T1000 (cell line): Measurements from ENCODE around the gene SIPA1L3.

Experiments used
- DNase-seq: peaks from one replicate; lab custom pipeline; 2025; ENCODE audit warnings: mixed read lengths; lab: John Stamatoyannopoulos, UW

SIPA1L3 gene

DNA sequence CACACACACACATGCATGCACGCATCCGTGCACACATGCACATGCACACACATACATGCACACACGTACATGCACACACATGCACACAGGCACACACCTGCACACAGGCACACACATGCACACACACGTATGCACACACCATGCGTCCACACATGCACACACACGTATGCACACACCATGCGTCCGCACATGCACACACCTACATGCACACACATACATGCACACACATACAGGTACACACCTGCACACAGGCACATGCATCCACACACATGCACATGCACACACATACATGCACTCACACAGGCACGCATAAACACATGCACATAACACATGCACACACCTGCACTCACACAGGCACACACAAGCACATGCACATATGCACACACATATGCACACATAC is 204.9 kb downstream of the SIPA1L3 start:
- DNase-seq: no peak

GRCh38 chr19:38114651-38115050 is 207.6 kb downstream of the SIPA1L3 start:
- DNase-seq: no peak

DNA sequence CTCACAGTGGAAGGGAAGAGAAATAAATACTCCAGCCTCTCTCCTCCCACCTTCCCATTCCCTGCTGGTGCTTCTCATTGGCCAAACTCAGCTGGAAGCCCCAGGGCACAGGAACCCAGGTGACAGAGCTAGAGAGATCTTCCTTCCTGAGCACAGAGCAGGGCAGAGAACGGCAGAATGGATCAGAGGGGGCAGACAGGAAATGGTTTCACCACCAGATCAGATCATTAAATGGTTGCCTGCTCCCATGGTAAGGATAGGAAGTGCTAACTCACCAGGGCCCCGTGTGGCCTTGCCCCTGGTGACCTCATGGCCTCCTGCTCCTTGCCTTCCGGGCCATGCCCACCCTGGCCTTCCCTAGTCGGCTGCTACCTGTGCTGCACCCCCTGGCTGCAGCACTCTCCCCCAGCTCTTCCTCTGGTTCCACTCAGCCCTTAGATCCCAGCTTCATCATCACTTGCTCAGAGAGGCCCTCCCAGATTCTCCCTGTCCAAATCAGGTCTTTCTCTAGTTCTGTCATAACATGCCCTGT is 208.3 kb downstream of the SIPA1L3 start:
- DNase-seq: no peak

- no peak for DNase-seq
These were observed 211.2 kb downstream of the SIPA1L3 start for GRCh38 chr19:38118176-38118575.

GRCh38 chr19:38120471-38121025 is 213.5 kb downstream of the SIPA1L3 start:
- no peak for DNase-seq

DNA sequence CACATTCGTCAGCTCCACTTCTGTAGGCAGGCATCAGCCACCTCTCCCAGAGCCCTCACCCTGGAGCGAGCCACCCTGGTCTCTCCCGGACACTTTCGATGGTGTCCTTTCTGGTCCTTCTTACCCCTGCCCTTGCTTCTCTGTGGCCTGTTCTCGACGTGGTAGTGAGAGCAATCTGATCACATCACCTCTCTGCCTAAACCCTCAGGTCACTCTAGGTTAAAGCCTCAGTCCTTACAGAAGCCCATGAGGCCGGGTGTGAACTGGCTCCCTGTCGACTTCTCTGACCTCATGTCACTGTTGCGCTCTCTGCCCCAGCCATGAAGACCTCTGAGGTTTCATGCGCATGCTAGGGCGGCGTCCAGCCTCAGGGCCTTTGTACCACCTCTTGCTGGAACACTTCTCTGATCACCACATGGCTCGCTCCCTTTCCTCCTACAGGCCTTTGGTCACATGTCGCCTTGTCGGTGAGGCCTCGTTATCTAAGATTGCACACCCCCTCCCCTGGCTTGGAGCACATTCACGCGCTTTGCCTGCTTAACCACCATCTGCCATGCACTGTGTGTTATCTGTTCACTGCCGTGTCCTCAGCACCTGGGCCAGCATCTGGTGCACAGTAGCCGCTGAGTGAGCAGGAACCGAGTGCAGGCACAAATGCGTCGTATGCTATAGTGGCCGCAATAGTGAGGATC is 215.5 kb downstream of the SIPA1L3 start:
- no peak for DNase-seq

- no peak for DNase-seq
These were observed 218.2 kb downstream of the SIPA1L3 start for GRCh38 chr19:38125238-38125637.

DNA sequence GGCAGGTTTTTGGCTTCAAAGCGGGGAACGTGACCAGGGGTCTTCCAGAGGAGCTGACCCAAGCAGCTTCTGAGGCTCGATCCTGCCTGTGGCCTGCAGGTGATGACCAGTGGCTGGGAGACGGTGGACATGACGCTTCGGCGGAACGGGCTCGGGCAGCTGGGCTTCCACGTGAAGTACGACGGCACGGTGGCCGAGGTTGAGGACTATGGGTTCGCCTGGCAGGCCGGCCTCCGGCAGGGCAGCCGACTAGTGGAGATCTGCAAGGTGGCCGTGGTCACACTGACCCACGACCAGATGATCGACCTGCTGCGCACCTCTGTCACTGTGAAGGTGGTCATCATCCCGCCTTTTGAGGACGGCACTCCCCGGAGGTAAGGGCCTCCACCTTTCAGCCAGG is 223.4 kb downstream of the SIPA1L3 start:
- no peak for DNase-seq

GRCh38 chr19:38132781-38133180 is 225.8 kb downstream of the SIPA1L3 start:
- no peak for DNase-seq

DNA sequence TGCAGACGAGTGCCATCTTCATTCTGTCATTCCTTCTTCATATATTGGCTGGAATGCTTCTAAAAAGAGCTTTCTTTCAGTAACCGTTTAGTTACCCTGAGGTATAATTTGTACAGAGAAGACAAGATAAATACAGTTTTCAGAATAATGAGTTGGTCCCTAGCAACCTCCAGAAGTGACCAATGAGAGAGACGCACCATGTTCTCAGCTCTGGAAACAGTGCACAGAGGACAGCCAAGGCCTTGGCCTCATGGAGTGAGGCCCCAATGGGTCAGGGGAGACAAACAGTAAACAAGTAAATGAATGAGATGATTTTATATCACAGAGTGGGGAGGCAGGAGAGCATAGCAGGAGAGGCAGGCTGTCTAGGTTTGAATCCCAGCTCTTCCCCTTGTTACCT is 226.3 kb downstream of the SIPA1L3 start:
- DNase-seq: no peak

DNA sequence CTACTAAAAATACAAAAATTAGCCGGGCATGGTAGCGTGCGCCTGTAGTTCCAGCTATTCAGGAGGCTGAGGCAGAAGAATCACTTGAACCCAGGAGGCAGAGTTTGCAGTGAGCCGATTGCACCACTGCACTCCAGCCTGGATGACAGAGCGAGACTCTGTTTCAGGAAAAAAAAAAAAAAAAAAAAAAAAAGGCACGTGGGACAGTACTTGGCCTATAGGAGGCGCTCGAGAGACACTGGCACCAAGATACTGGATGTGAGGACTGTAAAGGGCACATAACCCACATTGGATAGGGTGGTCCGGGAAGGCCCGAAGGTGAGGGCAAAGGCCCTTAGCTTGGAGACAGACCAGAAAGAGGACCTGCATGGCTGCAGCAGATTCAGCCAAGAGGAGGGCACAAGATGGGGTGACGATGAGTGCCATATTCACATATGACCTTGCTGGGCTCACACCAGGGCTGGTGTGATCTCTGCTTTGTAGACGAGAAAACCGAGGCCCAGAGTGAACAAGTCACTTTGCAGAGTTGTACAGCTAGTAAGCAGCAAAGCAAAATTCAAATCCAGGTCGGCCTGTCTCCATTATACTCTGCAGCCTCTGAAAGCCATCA is 227.6 kb downstream of the SIPA1L3 start:
- DNase-seq: no peak

GRCh38 chr19:38135150-38135998 is 228.4 kb downstream of the SIPA1L3 start:
- no peak for DNase-seq

- no peak for DNase-seq
These were observed 232.1 kb downstream of the SIPA1L3 start for GRCh38 chr19:38139122-38139521.

GRCh38 chr19:38141108-38141507 is 234.1 kb downstream of the SIPA1L3 start:
- no peak for DNase-seq

GRCh38 chr19:38142176-38143035 is 235.4 kb downstream of the SIPA1L3 start:
- no peak for DNase-seq

DNA sequence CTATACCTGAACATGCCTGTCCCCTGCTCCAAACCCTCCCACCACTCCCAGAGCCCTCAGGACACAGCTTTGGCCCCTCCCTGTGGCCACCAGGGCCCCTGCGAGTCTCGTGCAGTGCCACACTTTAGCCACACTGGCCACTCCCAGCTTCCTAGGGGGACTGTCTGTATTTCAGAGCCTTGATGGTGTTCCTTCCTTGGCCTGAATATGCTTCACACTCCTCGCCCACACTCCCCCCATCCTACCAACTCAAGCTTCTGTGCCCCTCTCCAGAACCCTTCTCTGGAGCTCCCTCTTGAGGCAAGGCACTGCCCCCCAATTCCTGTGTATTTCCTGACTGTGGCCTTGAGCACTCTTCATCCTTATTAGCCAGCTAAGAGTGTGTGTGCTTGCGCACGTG is 236.8 kb downstream of the SIPA1L3 start:
- no peak for DNase-seq

- no peak for DNase-seq
These were observed 237.7 kb downstream of the SIPA1L3 start for GRCh38 chr19:38144667-38145066.

GRCh38 chr19:38145623-38146022 is 238.6 kb downstream of the SIPA1L3 start:
- no peak for DNase-seq

GRCh38 chr19:38148337-38148736 is 241.3 kb downstream of the SIPA1L3 start:
- no peak for DNase-seq

DNA sequence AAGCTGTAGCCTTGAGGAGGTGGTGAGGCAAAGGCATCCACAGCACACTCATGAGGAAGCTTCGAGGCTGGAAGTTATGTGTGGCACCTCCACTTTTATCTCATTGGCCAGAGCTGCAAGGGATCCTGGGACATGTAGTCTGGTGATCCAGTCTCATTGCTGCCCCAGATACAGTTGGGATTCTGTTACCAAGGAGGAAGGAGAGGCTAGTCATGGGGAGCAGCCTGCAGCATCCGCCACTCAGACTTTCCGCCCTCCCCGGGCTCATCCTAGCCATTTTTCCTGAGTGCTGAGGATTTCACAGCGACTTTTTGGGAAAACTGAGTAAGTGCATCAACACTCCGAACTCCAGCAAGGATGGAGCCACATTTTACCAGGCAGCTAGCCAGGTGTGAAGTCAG is 242.7 kb downstream of the SIPA1L3 start:
- no peak for DNase-seq

GRCh38 chr19:38151242-38151641 is 244.2 kb downstream of the SIPA1L3 start:
- DNase-seq: no peak
